HG03558 (cell line): ENCODE data around the gene PGM2L1.

Experiments used
- ATAC-seq: cut with Tn5 transposase; IDR thresholded peaks from one replicate; pipeline ENCODE4 v1.9.1; 2021; ENCODE audit warnings: moderate number of reproducible peaks; ENCODE audit not compliant: unreplicated experiment; ENCODE audit errors: extremely low read depth

PGM2L1 gene

GRCh38 chr11:74310857-74311256 is 87.4 kb downstream of the PGM2L1 start:
- ATAC-seq = no peak

GRCh38 chr11:74307434-74307833 is 90.8 kb downstream of the PGM2L1 start:
- ATAC-seq = no peak

GRCh38 chr11:74306435-74307175 is 91.6 kb downstream of the PGM2L1 start:
- ATAC-seq = no peak

GRCh38 chr11:74299015-74299414 is 99.2 kb downstream of the PGM2L1 start:
- no peak for ATAC-seq

- ATAC-seq = no peak
These were observed 100.7 kb downstream of the PGM2L1 start for GRCh38 chr11:74297484-74297883.

- no peak for ATAC-seq
These were observed 109.3 kb downstream of the PGM2L1 start for GRCh38 chr11:74288911-74289310.

- ATAC-seq = no peak
These were observed 110.1 kb downstream of the PGM2L1 start for GRCh38 chr11:74288161-74288560.

GRCh38 chr11:74284466-74284865 is 113.8 kb downstream of the PGM2L1 start:
- ATAC-seq = no peak

- ATAC-seq = no peak
These were observed 114.6 kb downstream of the PGM2L1 start for GRCh38 chr11:74283580-74284180.

- no peak for ATAC-seq
These were observed 115.3 kb downstream of the PGM2L1 start for GRCh38 chr11:74282914-74283371.

- ATAC-seq = no peak
These were observed 115.8 kb downstream of the PGM2L1 start for GRCh38 chr11:74282421-74282820.

GRCh38 chr11:74280494-74280893 is 117.7 kb downstream of the PGM2L1 start:
- ATAC-seq = no peak
